Measurements from ENCODE around the gene CNST. TPM values are rescaled to one million over a fixed set of nuclear protein-coding genes. Genes with fewer than 3 reads are reported as not detected.

Gene CNST
- total and polyA plus RNA-seq, 2 experiments from 2014 or later = 13.1 to 17.9 TPM

- DNase-seq (ENCODE audit: low read depth in 1 of 2, low spot score in 1 of 2) = no peak
- TF ChIP-seq CTCF (IDR thresholded peaks at IDR 0.05; ENCODE audit: low read depth, low read length) = no peak
- H3K4me1 ChIP-seq (ENCODE audit: low read depth) = no peaks in the 10 kb centered on the region
- peaks cover 8% of the 10 kb centered on the region for H3K36me3 ChIP-seq
- no peak overlapping the region for H3K4me3 ChIP-seq
- H3K9me3 ChIP-seq (ENCODE audit: low read depth) = no peaks in the 10 kb centered on the region
- H3K27ac ChIP-seq = no peak overlapping the region
- H3K27me3 ChIP-seq = no peaks in the 10 kb centered on the region
Measured at GRCh38 chr1:246640747-246641146, 74.5 kb downstream of the CNST start.

DNA sequence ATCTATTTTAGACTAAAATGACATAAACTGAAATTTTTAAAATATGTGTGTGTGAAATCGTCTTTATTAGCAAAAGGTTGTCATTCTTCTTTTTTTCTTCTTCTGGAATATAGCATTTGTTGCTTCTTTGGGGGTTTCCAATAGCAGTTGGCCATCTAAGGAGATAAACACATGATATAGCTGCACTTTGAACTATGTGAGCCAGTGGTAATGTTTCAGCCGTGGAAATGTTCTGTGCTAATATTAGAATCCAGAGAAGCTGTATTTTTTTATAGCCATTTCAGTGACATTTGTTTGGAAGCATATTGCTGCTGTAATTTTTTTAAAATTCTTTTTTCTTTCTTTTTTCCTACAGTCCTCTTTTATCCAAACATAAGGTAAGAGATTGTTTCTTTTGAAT lies 75.1 kb downstream of the CNST start:
- no peak for TF ChIP-seq CTCF (IDR thresholded peaks at IDR 0.05; ENCODE audit: low read depth, low read length)
- Histone ChIP-seq H3K4me1 (ENCODE audit: low read depth) (no peaks in the 10 kb centered on the region), H3K9me3 (ENCODE audit: low read depth) (no peaks in the 10 kb centered on the region), H3K27ac (no peak overlapping the region), H3K27me3 (no peaks in the 10 kb centered on the region), H3K36me3 (peaks cover 8% of the 10 kb centered on the region), H3K4me3 (no peak overlapping the region)
- no peak for DNase-seq (ENCODE audit: low read depth in 1 of 2, low spot score in 1 of 2)

DNA sequence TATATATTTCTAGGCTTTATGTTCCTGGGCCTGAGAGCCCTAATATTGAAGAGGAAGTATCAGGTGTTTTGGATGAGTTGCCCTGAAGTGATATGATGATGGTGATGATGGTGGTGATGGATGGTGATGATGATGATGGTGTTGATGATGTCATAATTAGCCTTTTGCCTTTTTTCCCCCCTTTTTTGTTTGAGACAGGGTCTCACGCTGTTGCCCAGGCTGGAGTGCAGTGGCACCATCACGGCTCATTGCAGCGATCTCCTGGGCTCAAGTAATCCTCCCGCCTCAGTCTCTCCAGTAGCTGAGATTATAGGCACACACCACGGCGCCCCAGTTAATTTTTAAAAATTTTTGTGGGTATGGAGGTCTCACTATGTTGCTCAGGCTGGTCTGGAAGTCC lies 76.5 kb downstream of the CNST start:
- Histone ChIP-seq H3K36me3 (peaks cover 14% of the 10 kb centered on the region), H3K27ac (no peak overlapping the region), H3K4me3 (no peak overlapping the region), H3K4me1 (ENCODE audit: low read depth) (peaks cover 3% of the 10 kb centered on the region), H3K27me3 (no peaks in the 10 kb centered on the region), H3K9me3 (ENCODE audit: low read depth) (no peaks in the 10 kb centered on the region)
- no peak for TF ChIP-seq CTCF (IDR thresholded peaks at IDR 0.05; ENCODE audit: low read depth, low read length)
- DNase-seq (ENCODE audit: low read depth in 1 of 2, low spot score in 1 of 2) = no peak

DNA sequence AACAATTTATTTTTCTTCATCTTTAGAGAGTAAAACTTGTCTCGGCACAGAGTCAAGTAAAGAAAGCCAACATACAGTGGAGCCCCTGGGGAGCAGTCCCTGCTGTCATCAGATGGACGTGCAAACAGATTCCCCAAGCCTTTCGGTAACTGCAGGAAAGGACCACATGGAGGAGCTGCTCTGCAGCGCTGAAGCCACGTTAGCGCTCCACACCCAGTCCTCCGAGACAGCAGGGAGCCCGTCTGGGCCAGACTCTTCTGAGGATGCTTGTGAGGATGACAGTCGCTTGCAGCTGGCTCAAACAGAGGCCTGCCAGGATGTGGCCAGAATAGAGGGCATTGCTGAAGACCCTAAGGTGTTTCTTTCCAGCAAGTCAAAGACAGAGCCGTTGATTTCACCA lies 80.9 kb downstream of the CNST start:
- Histone ChIP-seq H3K9me3 (ENCODE audit: low read depth) (no peaks in the 10 kb centered on the region), H3K27me3 (no peaks in the 10 kb centered on the region), H3K27ac (no peak overlapping the region), H3K4me3 (no peak overlapping the region), H3K4me1 (ENCODE audit: low read depth) (peaks cover 3% of the 10 kb centered on the region), H3K36me3 (peaks cover 18% of the 10 kb centered on the region)
- peak; percentile 76 to 79 for DNase-seq (ENCODE audit: low read depth in 1 of 2, low spot score in 1 of 2)
- peak; percentile 77 for TF ChIP-seq CTCF (IDR thresholded peaks at IDR 0.05; ENCODE audit: low read depth, low read length)

DNA sequence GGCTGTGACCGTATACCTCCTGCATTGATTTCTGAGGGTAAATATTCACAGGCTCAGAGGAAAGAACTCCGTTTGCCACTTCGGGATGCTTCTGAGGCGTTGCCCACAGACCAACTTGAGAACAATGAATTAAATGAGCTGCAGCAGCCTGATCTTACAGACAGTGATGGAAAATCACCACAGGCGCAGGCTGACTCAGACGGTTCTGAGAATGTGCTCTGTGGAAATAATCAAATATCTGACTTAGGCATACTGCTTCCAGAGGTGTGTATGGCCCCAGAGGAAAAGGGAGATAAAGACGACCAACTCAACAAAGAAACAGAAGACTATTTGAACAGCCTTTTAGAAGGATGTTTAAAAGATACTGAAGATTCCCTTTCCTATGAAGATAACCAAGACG lies 81.3 kb downstream of the CNST start:
- no peak overlapping the region for H3K27ac ChIP-seq
- peaks cover 3% of the 10 kb centered on the region for H3K4me1 ChIP-seq (ENCODE audit: low read depth)
- no peaks in the 10 kb centered on the region for H3K9me3 ChIP-seq (ENCODE audit: low read depth)
- peak in 1 of 2 donors; percentile 46 for DNase-seq (ENCODE audit: low read depth in 1 of 2, low spot score in 1 of 2)
- no peak for TF ChIP-seq CTCF (IDR thresholded peaks at IDR 0.05; ENCODE audit: low read depth, low read length)
- no peaks in the 10 kb centered on the region for H3K27me3 ChIP-seq
- no peak overlapping the region for H3K4me3 ChIP-seq
- peaks cover 18% of the 10 kb centered on the region for H3K36me3 ChIP-seq

All from cardiac muscle cell (in vitro differentiated cells and primary cell).